Activated CD8-positive, alpha-beta memory T cell treated with anti-CD3 and anti-CD28 coated beads, Interleukin-2, amount 50 U/mL, for 1 hour (primary cell): ENCODE measurements around the gene TCAP.
A peak's percentile ranks its signal among the peaks of the same experiment; 100 is the strongest.
"Not testable (repeated sequence)": the region's sequence is repeated elsewhere in the genome, so short reads cannot be mapped to it uniquely, and the experiment has no call there.

Source experiments
- DNase-seq: peaks from one replicate; pipeline ENCODE4 v3.0.0-alpha.2; 2020; ENCODE audit errors: extremely low read depth

The TCAP gene

GRCh38 chr17:39683295-39683939, 18.3 kb downstream of the TCAP start:
- DNase-seq = no peak

- no peak for DNase-seq
These were observed 19.4 kb downstream of the TCAP start for GRCh38 chr17:39684369-39685192.

GRCh38 chr17:39687101-39687545, 22.0 kb downstream of the TCAP start:
- DNase-seq = no peak

GRCh38 chr17:39687546-39688474, 22.7 kb downstream of the TCAP start, which contains the start of gene PGAP3:
PGAP3 (minus strand) TSS chr17:39688057; CDS start chr17:39688014, 43 bp downstream.
- peak; percentile 66 for DNase-seq

- no peak for DNase-seq
These were observed 23.3 kb downstream of the TCAP start for GRCh38 chr17:39688475-39688835.

GRCh38 chr17:39688945-39689344, 23.8 kb downstream of the TCAP start:
- DNase-seq = no peak

- DNase-seq = no peak
These were observed 29.4 kb downstream of the TCAP start for GRCh38 chr17:39694593-39694992.

- no peak for DNase-seq
These were observed 29.9 kb downstream of the TCAP start for GRCh38 chr17:39695089-39695474.

GRCh38 chr17:39696731-39697130, 31.6 kb downstream of the TCAP start:
- no peak for DNase-seq

- no peak for DNase-seq
These were observed 32.8 kb downstream of the TCAP start for GRCh38 chr17:39697961-39698360.

- not testable (repeated sequence) for DNase-seq
These were observed 34.1 kb downstream of the TCAP start for GRCh38 chr17:39699157-39699817.

GRCh38 chr17:39699818-39700147, 34.6 kb downstream of the TCAP start, which contains the start of gene ERBB2:
ERBB2 (plus strand) TSS chr17:39700064; CDS start chr17:39700239, 175 bp downstream.
- no peak for DNase-seq

GRCh38 chr17:39700148-39700987, 35.2 kb downstream of the TCAP start:
- no peak for DNase-seq

- DNase-seq = no peak
These were observed 36.0 kb downstream of the TCAP start for GRCh38 chr17:39701012-39701783.

GRCh38 chr17:39701784-39702422, 36.8 kb downstream of the TCAP start:
- DNase-seq = no peak

- DNase-seq = no peak
These were observed 38.0 kb downstream of the TCAP start for GRCh38 chr17:39702901-39703893.

- no peak for DNase-seq
These were observed 38.8 kb downstream of the TCAP start for GRCh38 chr17:39703913-39704312.
